ELR (cell line): Measurements from ENCODE around the gene TRMT2A.
"Not testable (repeated sequence)": the region's sequence is repeated elsewhere in the genome, so short reads cannot be mapped to it uniquely, and the experiment has no call there.

Source experiments
- DNase-seq: peaks from one replicate; pipeline ENCODE4 v3.0.0-alpha.2; 2015; ENCODE audit warnings: low read depth

The TRMT2A gene

DNA sequence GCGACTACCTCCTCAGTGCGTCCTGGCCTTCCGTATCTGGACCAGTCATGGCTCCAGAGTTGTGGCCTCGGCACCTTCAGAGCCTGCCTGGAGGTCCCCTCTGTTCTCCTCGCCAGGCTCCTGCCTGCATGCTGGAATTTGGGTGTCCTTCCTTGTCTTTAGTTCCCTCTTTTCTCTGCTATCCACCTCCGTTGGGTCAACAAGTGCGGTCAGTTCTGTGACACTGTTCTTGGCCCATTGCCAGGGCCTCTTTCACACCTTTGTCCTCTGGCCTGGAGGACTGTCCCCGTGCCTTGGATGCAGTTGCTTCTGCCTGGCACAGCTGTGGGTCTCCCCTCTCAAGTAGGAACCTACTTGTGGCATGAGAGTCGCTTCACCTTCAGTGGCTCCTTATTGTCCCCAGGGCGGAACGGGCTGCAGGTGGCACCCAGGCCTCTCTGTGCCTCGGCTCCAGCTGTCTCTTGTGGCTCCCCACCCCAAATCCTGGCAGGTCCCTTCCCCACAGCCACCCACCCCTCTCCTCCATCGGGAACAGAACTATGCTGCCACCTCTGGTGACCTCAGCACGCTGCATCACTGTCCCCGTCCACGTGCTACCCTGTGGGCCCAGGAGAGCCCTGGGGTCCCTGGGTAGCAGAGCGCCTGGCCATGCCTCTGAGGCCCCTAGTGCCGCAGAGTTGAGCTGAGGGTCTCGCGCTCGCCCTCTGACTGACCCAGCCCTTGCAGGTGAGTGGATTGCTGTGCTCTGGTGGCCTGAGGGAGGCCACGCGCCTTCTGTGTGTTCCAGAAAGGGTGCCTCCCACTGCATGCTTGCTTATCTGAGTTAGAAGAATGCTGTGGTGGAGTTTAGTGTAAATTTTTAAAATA lies 32.2 kb downstream of the TRMT2A start:
- peak; percentile 30 for DNase-seq

DNA sequence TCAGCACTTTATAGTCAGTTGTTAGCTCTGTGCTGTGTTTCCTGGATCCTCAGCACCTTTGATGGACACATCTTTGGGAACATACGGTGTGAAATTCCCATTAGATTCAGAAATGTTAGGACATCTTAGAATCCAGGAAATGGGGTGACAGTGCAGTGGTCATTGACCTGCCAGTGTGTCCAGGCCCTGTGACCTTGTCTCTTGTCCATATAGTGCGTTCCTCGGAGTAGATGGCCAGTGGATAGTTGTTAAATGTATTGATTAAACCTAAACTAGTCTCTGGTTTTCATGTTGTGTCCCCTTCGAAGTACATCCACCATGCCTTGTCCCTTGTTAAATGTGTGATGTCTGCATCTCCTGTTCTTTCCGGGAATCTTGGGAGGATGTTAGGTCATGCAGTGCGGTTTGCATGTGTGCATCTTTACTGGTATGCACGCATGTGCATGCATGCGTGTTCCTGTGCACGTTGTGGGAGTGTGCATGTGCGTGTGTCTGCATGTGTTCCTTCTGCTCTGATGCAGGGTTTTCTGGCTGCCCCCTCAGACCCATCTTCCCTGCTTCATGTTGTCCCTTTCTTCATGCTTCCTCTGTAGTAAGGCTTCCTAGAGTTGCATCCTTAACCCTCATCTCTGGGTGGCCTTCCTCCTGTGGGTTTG lies 33.0 kb downstream of the TRMT2A start:
- DNase-seq: no peak

DNA sequence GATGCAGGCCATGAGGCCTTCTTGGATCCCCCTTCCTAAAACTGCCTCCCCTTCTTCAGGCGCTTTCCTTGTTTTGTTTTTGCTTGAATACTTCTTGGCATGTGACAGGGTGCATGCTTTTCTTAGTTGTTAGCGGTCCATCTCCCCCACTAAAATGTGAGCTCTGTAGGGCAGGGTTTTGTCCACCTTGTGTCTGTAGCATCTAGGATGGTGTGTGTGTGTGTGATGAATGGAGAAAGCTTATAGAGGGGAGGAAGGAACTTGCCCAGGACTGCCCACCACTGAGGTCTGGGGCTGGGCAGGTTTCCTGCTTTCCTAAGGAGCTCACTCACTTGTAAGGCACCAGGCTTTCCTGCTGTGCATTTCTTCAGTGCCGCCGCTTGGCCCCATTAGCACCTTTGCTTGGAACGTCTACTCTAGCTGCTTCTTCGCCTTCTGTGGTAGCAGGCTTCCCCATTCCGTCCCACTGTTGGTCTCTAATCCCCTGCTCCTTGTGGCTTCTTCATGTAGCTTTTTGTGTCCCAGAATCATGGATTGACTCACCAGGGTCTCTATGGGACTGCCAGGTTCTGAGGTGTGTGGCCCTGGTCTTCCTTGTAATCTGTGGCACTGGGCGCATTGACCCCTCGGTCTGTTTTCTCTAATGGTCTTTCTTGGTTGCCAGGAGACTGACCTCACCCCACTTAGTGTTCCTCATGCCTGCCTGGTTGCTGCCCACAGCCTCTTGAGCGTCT lies 33.7 kb downstream of the TRMT2A start:
- DNase-seq: no peak

DNA sequence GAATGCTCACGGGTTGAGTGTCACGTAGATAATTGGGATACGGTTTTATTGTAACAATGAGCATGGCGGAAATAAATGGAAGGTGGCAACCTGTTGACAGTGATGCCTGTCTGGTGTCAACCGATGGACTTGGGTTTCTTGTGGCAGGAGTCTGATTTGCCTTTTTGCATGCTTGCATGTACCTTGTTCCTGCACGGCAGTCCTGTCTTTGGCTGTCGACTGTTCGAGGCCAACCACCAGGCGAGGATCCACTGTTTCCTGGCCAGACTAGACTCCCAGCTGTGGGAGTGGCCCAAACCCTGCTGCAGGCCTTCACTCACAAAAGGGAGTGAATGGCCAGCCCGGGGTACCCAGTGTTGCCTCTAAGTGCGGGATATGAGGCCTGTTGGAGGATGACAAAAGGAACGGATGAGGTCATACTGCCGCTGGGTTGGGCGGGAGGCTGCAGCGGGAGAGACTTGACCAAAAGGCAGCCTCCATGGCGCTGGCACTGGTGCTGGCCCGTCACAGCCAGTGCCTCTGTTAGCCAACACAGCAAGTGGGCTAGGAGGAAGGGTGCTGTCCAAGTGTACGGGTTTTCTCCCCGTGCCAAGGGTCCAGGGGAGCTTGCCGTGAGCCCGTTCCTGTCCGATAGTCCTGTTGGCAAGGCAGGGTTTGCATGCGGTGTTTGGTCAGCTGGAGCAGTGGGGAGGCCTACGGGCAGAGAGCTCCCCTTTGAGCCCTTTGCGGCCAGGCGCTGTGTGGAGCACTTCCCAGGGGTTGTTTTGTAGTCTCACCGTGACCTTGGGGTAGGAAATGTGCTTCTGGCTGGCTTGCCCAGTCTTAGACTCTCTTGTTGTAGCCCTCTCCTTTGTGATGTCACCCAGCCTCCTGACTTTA lies 36.0 kb downstream of the TRMT2A start:
- DNase-seq: peak; percentile 84

DNA sequence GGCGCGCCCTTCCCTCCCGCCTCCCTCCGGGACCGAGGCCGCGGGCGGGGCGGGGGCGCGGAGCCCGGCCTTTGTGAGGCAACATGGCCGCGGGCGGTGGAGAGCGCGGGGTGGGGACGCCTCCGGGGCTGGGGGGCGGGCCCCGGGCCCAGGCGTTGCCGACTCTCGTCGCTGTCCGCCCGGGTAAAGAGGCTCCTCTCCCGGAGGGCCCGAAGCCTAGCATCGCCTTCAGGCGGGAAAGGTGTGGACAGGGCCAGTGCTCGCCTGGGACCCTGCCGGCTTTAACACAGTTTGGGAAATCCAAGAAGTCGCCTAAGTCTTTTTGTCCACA lies 36.6 kb downstream of the TRMT2A start:
- DNase-seq: peak; percentile 77

DNA sequence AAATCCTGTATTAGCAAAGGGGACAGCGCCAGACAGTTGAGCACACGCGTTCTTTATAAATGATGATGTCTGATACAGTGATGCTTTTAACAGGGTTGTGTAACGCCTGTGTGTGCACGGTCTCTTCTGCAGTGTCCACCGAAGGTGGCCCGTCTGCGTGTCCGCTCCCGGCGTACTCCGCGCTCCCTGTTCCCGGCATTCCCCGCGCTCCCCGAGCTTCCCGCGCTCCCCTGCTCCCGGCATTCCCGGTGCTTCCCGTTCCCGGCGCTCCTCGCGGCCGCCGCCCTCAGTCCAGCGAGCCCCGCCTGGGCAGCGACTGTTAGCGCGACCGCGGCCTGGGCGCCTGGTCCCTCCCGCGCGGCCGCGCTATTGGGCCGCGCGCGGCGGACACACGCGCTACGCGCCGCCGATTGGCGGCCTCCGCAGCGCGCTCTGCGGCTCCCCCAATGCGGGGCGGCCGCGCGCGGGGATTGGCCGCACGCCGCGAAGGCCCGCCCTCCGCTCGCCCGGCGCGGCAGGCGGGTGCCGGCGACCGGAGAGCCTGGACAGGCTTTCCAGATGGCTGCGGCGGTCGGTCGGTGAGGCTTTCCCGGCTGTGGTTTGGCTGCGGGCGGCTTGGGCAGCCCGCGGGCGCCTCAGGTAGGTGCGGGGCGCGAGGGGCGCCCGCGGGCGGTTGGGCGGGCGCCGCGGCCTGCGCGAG lies 37.1 kb downstream of the TRMT2A start, which contains the start of gene DGCR8:
Gene DGCR8, plus strand, starts transcription at position 497 of the 700 bp plus-strand sequence. CDS start 5,723 bp downstream, outside the sequence.
- DNase-seq: peak; percentile 92

DNA sequence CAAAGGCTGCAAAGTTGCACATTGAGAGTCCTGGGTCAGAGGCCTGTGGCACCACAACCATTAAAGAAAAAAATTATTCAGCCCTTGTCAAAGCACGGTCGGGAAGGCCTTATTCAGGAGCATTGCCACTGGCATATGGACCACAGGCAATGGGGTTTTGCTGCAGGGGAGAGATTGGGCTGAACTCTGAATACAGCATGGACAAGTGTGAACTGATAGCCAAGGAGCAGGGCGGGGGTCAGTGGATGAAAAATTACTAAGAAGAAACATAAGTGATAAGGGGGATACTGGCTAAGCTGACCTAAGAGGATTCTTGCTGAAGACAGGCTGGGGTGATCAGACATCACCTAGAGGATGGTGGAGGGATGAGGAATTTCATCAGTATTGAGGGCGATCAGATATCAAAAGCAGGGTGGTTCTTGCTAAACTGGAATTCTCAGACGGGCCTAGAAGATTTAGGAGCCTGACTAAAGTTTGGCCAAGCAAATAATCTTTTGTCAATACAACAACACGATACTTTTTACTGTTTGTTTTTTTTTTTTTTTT lies 40.3 kb downstream of the TRMT2A start:
- no peak for DNase-seq

DNA sequence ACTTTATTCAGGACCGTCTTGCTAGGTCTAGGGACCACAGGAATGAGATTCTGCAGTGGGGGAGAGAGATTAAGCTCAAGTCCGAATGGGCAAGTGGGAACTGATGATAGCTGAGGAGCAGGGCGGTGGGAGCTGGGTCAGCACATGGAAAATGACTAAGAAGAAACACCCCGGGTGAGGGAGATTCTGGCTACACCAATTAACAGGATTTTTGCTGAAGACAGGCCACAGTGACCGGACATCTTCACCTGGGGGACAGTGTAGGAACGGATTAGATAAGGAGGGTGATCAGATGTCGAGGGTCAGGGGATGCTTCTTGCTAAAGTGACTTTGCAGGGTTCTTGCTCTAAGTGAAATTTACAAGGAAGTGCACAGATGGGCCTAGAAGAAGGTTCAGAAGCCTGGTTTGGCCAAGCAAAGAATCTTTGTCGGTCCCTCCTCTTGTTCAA lies 45.5 kb downstream of the TRMT2A start:
- DNase-seq: no peak

DNA sequence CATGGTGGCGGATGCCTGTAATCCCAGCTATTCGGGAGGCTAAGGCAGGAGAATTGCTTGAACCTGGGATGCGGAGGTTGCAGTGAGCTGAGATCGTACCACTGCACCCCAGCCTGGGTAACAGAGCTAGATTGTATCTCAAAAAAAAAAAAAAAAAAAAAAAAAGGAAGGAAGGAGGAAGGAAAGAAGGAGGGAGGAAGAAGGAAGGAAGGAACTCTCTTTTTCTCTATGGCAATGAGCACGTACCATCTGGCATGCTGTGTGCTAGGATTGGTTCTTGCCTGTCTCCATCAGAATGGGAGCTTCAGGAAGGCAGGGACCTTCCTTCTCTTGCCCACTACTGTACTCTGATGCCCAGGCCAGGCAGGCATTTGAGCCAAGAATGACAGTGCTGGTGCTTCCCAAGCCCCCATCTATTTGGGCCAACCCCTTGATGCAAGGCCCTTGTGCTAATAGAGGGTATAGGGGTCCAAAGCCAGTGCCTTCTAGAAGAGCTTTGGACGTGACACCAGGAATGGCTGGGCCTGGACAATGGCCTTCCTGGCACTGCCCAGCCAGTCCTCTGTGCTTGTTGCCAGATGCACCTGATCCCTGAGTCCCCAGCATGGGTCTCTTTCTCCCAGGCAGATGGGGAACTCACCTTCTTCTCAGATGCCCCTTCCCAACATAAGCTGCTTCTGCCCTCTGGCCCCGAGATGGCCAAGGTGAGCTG lies 47.5 kb downstream of the TRMT2A start:
- no peak for DNase-seq

DNA sequence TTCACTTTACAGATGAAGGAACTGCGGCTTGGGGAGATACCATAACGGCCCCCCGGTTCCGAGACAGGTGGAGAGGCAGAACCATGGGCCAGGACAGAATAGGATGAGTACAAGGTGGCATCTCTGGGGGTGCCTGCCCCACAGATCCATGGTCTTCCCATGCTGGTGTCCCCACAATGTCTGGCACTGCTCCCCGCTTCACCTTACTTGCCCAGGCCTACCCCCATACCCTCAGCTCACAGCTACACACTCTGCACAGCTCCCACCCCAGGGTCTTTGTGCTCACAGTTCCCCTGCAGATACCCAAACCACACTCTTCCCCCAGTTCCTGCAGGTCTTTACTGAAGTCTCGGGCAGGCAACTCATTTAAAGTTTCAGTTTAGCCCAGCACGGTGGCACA lies 48.4 kb downstream of the TRMT2A start:
- no peak for DNase-seq

DNA sequence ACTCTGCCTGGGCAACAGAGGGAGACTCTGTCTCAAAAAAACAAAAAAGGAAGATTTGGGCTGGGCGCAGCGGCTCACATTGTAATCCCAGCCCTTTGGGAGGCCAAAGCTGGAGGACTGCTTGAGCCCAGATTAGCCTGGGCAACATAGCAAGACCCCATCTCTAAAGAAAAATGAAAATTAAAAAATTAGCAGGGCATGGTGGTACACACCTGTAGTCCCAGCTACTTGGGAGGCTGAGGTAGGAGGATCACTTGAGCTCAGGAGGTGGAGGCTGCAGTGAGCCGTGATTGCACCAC lies 49.7 kb downstream of the TRMT2A start:
- not testable (repeated sequence) for DNase-seq

DNA sequence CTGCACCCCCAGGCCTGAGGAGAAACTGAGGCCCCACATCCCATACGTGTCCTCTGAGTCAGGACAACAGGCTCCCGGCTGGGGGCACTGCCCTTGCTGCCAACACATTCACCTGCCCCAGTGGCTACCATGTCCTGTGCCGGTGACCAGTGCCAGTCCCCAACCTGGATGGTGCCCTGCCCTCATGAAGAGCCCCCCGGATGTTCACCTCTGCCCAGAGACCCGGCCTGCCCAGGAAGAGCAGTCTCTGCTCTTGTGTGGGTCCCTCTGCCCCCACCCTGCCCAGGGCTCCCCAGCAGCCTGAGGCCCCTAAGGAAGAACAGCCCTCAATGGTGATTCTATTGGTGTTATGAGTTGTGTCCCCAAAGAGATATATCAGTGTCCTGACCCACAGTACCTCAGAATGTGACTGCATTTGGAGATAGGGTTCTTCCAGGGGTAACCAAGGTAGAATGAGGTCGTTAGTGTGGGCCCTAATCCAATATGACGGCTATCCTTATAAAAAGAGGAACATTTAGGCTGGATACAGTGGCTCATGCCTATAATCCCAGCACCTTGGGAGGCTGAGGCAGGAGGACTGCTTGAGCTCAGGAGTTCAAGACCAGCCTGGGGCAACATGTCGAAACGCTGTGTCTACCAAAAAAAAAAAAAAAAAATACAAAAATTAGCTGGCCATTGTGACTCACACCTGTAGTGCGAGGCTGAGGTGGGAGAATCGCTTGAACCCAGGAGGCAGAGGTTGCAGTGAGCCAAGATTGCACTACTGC lies 50.2 kb downstream of the TRMT2A start:
- no peak for DNase-seq

DNA sequence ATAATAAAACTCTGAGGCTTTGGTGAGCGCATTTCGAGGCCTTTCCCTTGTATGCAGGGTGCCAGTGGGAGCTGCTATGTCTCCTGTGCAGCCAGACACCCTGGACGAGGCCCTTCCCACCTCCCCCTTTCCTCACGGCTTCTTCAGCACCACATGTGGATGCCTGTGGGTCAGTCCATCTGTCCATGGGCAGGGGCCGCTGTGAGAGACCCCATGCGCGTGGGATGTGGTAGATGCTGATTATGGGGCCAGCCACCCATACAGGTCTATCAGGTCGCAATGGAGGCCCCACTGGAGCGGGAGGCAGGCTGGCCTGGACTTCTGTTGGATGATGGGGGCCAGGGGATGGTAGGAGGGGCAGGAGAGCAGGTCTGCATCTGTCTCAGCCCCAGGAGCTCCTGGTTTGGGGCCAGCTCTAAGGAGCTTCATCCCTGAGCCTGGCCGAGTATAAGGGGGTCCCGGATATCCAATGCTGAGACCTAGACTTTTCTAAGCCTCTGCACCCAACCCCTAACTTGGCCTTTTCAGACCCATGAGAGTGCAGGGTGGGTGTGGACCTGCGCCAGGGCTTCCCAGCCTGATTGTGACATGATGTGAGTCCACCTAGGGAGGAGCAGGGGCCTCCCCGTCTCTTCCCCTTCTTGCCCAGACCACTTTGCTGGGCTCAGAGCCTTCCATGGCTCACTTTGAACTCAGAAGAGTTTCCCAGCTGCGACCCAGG lies 51.0 kb downstream of the TRMT2A start:
- no peak for DNase-seq

DNA sequence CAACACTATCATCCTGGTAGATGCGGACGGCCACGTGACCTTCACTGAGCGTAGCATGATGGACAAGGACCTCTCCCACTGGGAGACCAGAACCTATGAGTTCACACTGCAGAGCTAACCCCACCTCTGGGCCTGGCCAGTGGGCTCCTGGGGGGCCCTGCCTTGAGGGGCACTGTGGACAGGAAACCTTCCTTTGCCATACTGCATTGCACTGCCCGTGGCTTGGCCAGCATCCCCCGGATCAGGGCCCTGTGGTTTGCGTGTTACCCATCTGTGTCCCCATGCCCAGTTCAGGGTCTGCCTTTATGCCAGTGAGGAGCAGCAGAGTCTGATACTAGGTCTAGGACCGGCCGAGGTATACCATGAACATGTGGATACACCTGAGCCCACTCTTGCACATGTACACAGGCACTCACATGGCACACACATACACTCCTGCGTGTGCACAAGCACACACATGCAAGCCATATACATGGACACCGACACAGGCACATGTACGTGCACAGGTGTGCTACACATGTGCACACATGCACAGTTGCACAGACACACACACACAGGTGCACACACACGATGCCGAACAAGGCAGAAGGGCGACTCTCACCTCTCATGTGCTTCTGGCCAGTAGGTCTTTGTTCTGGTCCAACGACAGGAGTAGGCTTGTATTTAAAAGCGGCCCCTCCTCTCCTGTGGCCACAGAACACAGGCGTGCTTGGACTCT lies 52.3 kb downstream of the TRMT2A start:
- no peak for DNase-seq

DNA sequence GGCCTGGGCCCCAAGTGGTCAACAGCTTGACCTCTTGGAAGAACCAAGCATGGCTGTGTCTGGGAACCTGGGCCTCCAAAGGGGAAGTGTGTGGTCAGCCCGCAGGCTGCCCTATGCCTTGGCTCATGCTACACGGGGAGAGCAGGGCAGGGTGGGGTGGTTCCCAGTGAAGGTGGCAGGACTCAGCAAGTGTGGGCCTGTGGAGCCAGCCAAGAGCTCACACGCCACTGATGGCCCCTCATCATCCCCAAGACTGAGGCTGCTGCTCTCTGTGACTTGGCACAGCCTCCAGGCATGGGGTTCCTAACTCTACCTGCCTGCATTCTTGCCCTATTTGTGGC lies 52.9 kb downstream of the TRMT2A start:
- DNase-seq: no peak

DNA sequence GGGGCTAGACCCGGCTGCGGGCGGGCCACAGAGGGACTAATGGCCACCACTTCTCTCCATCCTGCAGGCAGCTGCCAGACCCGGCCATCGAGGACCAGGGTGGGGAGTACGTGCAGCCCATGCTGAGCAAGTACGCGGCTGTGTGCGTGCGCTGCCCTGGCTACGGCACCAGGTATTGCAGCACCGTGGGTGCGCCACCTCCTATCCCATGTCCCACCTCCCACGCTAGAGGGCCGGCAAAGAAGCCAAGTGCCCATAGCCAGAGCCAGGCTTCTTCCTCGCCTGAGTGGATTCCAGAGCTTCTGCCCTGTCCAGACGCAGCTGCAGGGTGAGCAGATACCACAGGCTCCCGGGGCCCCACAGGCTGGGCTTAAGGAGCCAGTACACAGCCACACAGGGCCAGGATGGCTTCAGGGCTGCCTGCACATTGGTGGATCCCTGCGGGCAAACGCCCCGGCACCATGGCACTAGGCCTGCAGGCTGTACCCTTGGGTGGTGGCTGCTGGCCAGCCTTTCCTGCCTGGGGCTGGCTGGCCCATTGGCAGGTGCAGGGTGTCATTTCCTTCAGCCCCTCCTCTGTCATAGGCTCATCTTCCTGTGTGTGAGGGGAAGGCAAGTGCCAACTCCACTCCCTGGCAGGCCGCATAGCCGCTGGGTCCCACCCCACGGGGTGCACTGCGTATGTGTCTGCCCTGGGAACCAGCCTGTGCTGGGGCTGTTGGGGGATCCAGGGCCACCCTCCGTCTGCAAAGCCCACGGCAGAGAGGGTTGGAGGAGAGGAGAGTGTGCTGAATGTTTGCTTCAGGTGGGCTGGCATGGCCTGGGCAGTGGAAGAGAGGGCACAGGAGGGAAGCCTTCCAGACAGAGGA lies 53.5 kb downstream of the TRMT2A start:
- no peak for DNase-seq

DNA sequence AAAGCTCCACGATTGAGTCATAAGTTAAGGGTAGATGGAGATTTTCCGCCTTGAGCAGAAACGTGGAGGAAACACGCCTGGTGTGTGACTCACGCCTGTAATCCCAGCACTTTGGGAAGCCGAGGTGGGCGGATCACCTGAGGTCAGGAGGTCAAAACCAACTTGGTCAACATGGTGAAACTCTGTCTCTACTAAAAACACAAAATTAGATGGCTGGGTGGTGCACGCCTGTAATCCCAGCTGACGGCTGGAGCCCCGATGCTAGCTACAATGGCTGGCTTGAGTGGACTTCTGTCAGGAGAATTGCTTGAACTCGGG lies 54.3 kb downstream of the TRMT2A start:
- peak; percentile 93 for DNase-seq
